H1 (cell line): ENCODE measurements around the gene TTC23. TPM values are rescaled to one million over a fixed set of nuclear protein-coding genes. Genes with fewer than 3 reads are reported as not detected.

Source experiments
- CTCF ChIA-PET: fragments of 300-600 bp; sonication (Branson Sonifier 250); formaldehyde crosslinking; loops from one replicate; lab custom pipeline; 2021; ENCODE audit not compliant: partially characterized antibody; lab: Charles Lee
- POLR2A ChIA-PET: fragments of 300-600 bp; sonication (Branson Sonifier 250); formaldehyde crosslinking; loops from one replicate; lab custom pipeline; 2021; ENCODE audit warnings: inconsistent platforms; ENCODE audit not compliant: partially characterized antibody; lab: Charles Lee
- DNase-seq, 2 experiments: peaks; one replicate each; pipeline versions ENCODE4 v3.0.0 to v3.0.0-alpha.2; 2010 to 2022; ENCODE audit warnings: low spot score in 2 of 2, low read depth in 1 of 2, mixed read lengths in 1 of 2
- FAIRE-seq: peaks from 2 replicates; lab custom pipeline; 2011; peaks lifted over from hg19 to GRCh38; lab: Jason Lieb, UNC
- H2AFZ ChIP-seq: 2 replicates; pipeline ENCODE4 v1.8.1; 2012; ENCODE audit warnings: low read length, inconsistent platforms
- H2AK5ac ChIP-seq: 2 replicates; pipeline ENCODE4 v1.6.1; 2013; ENCODE audit warnings: low read depth, low read length
- H2BK120ac ChIP-seq: replicated peaks from 2 replicates; pipeline ENCODE3; 2013; ENCODE audit warnings: low read depth, low read length, inconsistent platforms
- H2BK12ac ChIP-seq: 2 replicates; pipeline ENCODE4 v1.6.1; 2013; ENCODE audit warnings: low read depth, low read length
- H2BK15ac ChIP-seq: 2 replicates; pipeline ENCODE4 v1.6.1; 2013; ENCODE audit warnings: low read length
- H2BK20ac ChIP-seq: 2 replicates; pipeline ENCODE4 v1.6.1; 2013; ENCODE audit warnings: low read length
- H2BK5ac ChIP-seq: 2 replicates; pipeline ENCODE4 v1.6.1; 2013; ENCODE audit warnings: low read depth, low read length
- H3K14ac ChIP-seq: 2 replicates; pipeline ENCODE4 v1.6.1; 2013; ENCODE audit warnings: inconsistent platforms; ENCODE audit not compliant: insufficient read length
- H3K18ac ChIP-seq: 2 replicates; pipeline ENCODE4 v1.6.1; 2013; ENCODE audit warnings: low read length; ENCODE audit errors: extremely low read depth
- H3K23ac ChIP-seq: 2 replicates; pipeline ENCODE4 v1.6.1; 2013; ENCODE audit warnings: inconsistent platforms; ENCODE audit not compliant: insufficient read length
- H3K23me2 ChIP-seq: 2 replicates; pipeline ENCODE4 v1.6.1; 2013; ENCODE audit warnings: low read depth, low read length
- H3K27ac ChIP-seq: 2 replicates; pipeline ENCODE4 v1.6.1; 2011; ENCODE audit warnings: low read depth, low read length, inconsistent platforms
- H3K27me3 ChIP-seq, 4 experiments: replicated peaks in 1 of 4; 1 replicate in 1 of 4; 2 replicates in 3 of 4; pipeline versions ENCODE4 v1.6.1 to v1.8.1; 2011 to 2013; ENCODE audit warnings: low read length in 3 of 4, mild to moderate bottlenecking in 3 of 4, inconsistent platforms in 2 of 4, mixed read lengths in 2 of 4, moderate library complexity in 1 of 4; ENCODE audit not compliant: control insufficient read depth in 3 of 4, insufficient read depth in 3 of 4; ENCODE audit errors: extremely low read depth in 1 of 4
- H3K36me3 ChIP-seq, 4 experiments: 2 replicates each; pipeline versions ENCODE4 v1.6.1 to v1.8.1; 2011 to 2013; ENCODE audit warnings: mild to moderate bottlenecking in 4 of 4, low read length in 3 of 4, moderate library complexity in 2 of 4, control low read depth in 1 of 4, inconsistent platforms in 1 of 4; ENCODE audit not compliant: insufficient read depth in 4 of 4, control insufficient read depth in 2 of 4
- H3K4ac ChIP-seq: replicated peaks from 2 replicates; pipeline ENCODE3; 2013; ENCODE audit warnings: low read length, low read depth, mixed read lengths, inconsistent platforms; ENCODE audit not compliant: insufficient read length
- H3K4me1 ChIP-seq, 4 experiments: replicated peaks in 1 of 4; 1 replicate in 1 of 4; 2 replicates in 3 of 4; pipeline versions ENCODE4 v1.6.1 to v1.8.1; 2011 to 2013; ENCODE audit warnings: low read length in 3 of 4, inconsistent platforms in 2 of 4, mixed read lengths in 1 of 4; ENCODE audit not compliant: insufficient read depth in 4 of 4, control insufficient read depth in 3 of 4
- H3K4me2 ChIP-seq, 2 experiments: 2 replicates each; pipeline versions ENCODE4 v1.6.1 to v1.8.1; 2011 to 2013; ENCODE audit warnings: low read depth in 2 of 2, low read length in 2 of 2, control low read depth in 1 of 2, inconsistent platforms in 1 of 2, mild to moderate bottlenecking in 1 of 2; ENCODE audit not compliant: insufficient read depth in 1 of 2
- H3K4me3 ChIP-seq, 4 experiments: fragments of 200-600, 300-600 bp in 1 of 4; sonication (generic), shearing (Covaris generic), sonication (Bioruptor Twin) in 1 of 4; 2 replicates each; pipeline versions ENCODE4 v1.5.1 to v1.8.1; 2011 to 2016; ENCODE audit warnings: low read length in 4 of 4, low read depth in 3 of 4, control low read depth in 2 of 4, inconsistent platforms in 2 of 4, mild to moderate bottlenecking in 2 of 4, mixed read lengths in 1 of 4, moderate library complexity in 1 of 4; ENCODE audit not compliant: insufficient read depth in 2 of 4; ENCODE audit errors: extremely low read depth in 1 of 4
- H3K56ac ChIP-seq: replicated peaks from 2 replicates; pipeline ENCODE3; 2013; ENCODE audit warnings: low read depth, mild to moderate bottlenecking, mixed read lengths, low read length, inconsistent platforms; ENCODE audit not compliant: insufficient read length
- H3K79me1 ChIP-seq: 2 replicates; pipeline ENCODE4 v1.6.1; 2013; ENCODE audit warnings: low read depth, low read length, control low read depth
- H3K79me2 ChIP-seq, 2 experiments: 2 replicates each; pipeline versions ENCODE4 v1.6.1 to v1.8.1; 2012 to 2013; ENCODE audit warnings: low read length in 2 of 2, mild to moderate bottlenecking in 2 of 2, inconsistent platforms in 1 of 2; ENCODE audit not compliant: insufficient read depth in 2 of 2, control insufficient read depth in 1 of 2
- H3K9ac ChIP-seq, 4 experiments: replicated peaks in 1 of 4; 1 replicate in 1 of 4; 2 replicates in 3 of 4; pipeline versions ENCODE4 v1.6.1 to v1.8.1; 2011 to 2013; ENCODE audit warnings: low read depth in 3 of 4, low read length in 3 of 4, control low read depth in 2 of 4, mild to moderate bottlenecking in 2 of 4, moderate library complexity in 2 of 4, inconsistent platforms in 1 of 4; ENCODE audit errors: extremely low read depth in 1 of 4
- H3K9me3 ChIP-seq, 2 experiments: 2 replicates each; pipeline versions ENCODE4 v1.6.1 to v1.8.1; 2012 to 2013; ENCODE audit warnings: mild to moderate bottlenecking in 2 of 2, moderate library complexity in 2 of 2, control low read depth in 1 of 2, inconsistent platforms in 1 of 2, low read depth in 1 of 2, low read length in 1 of 2, mixed read lengths in 1 of 2; ENCODE audit not compliant: insufficient read depth in 2 of 2
- H4K20me1 ChIP-seq, 2 experiments: replicated peaks in 1 of 2; 2 replicates each; pipeline versions ENCODE3 to v1.8.1; 2011 to 2013; ENCODE audit warnings: inconsistent platforms in 2 of 2, low read length in 2 of 2, mild to moderate bottlenecking in 1 of 2; ENCODE audit not compliant: insufficient read depth in 2 of 2, control insufficient read depth in 1 of 2
- H4K5ac ChIP-seq: 2 replicates; pipeline ENCODE4 v1.6.1; 2013; ENCODE audit warnings: low read length, low read depth, mixed read lengths, inconsistent platforms; ENCODE audit not compliant: insufficient read length
- H4K8ac ChIP-seq: 2 replicates; pipeline ENCODE4 v1.8.0; 2013; ENCODE audit warnings: mild to moderate bottlenecking, moderate library complexity, low read length, inconsistent platforms; ENCODE audit not compliant: insufficient read depth; ENCODE audit errors: extremely low read depth
- H4K91ac ChIP-seq: replicated peaks from 2 replicates; pipeline ENCODE3; 2013; ENCODE audit warnings: low read length, mixed read lengths, inconsistent platforms; ENCODE audit not compliant: insufficient read length
- SRF ChIP-seq: IDR thresholded peaks from 2 replicates; pipeline ENCODE4 v1.6.1; 2011; ENCODE audit warnings: mild to moderate bottlenecking, low read depth, low read length, moderate library complexity
- WGBS, 2 experiments: shearing (Covaris generic) in 1 of 2; methylation state at CpG; one replicate each; pipeline versions ENCODE4 v1.1.6 to v1.1.7; 2013 to 2015; ENCODE audit warnings: low lambda C conversion rate in 2 of 2, mixed read lengths in 2 of 2, inconsistent platforms in 1 of 2, low coverage in 1 of 2, missing lambda C conversion rate in 1 of 2; ENCODE audit not compliant: insufficient replicate concordance in 2 of 2, insufficient coverage in 1 of 2, insufficient read length in 1 of 2; ENCODE audit errors: extremely low coverage in 1 of 2, missing lambda C conversion rate in 1 of 2; 5-methylcytosine and 5-hydroxymethylcytosine counted together
- polyA plus RNA-seq, 7 experiments: library from polyadenylated mRNA; depleted of rRNA in 3 of 7; stranded (reverse) in 5 of 7; unstranded in 2 of 7; fragments of >200 nt in 5 of 7; fragments of 200-250 nt in 2 of 7; gene quantifications; 1 replicate in 5 of 7; 2 replicates in 1 of 7; 4 replicates in 1 of 7; pipeline versions ENCODE4 v1.2.1 to v1.2.3, GENCODE V29; 2011 to 2013; ENCODE audit warnings: missing spikeins in 2 of 7, mixed read lengths in 2 of 7
- total RNA-seq: library from RNA; stranded (reverse); fragmentation: NEBNext Ultra II Directional; extraction: Animal tissue kit (Norgen Biotek cat#: 25700); gene quantifications from 2 replicates; pipeline ENCODE4 v1.2.1, GENCODE V29; 2021
- TF ChIP-seq, protein P1 (sequence below): IDR thresholded peaks from 2 replicates; pipeline ENCODE4 v1.6.1; 2012; ENCODE audit warnings: inconsistent platforms

The TTC23 gene
- total and polyA plus RNA-seq, 2 of the 8 experiments (the other 6 are each of a cell fraction or from before 2014, with no cell fraction given) = 4.8 to 23.0 TPM

DNA sequence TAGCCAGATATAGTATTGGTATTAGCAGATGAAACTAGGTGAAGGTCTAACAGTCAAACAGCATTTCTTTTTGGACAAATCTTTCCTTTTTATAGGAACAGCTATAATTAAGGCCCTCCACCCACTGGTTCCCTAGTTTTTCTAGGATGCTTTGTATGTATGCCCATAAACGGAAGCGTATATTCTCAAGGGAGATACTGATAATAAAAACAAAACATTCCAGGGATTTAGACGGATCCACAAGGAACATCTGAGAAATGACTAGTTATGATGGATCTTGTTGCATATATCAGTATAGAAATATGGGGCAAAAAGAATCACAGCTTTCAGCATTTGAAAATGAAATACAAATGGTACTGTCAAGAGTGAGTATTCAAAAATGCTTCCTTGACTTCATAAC is 24.4 kb upstream of the TTC23 start:
- H3K9me3 ChIP-seq = no peaks in the 10 kb centered on the region
- no peak overlapping the region for H4K91ac ChIP-seq
- TF ChIP-seq SRF = no peak
- TF ChIP-seq, protein P1, sequence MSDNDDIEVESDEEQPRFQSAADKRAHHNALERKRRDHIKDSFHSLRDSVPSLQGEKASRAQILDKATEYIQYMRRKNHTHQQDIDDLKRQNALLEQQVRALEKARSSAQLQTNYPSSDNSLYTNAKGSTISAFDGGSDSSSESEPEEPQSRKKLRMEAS = no peak
- no peak overlapping the region for H4K5ac ChIP-seq
- H3K23me2 ChIP-seq = no peaks in the 10 kb centered on the region
- H2BK20ac ChIP-seq = no peak overlapping the region
- no peak overlapping the region for H3K4me2 ChIP-seq
- H4K20me1 ChIP-seq = no peaks in the 10 kb centered on the region
- H3K23ac ChIP-seq = no peak overlapping the region
- H2AFZ ChIP-seq = no peak overlapping the region
- no peak overlapping the region for H2BK15ac ChIP-seq
- H3K79me2 ChIP-seq = no peaks in the 10 kb centered on the region
- no peak overlapping the region for H3K4ac ChIP-seq
- WGBS, 2 experiments = 89% methylated on average over 3 of the region's 3 CpGs; no CpG with 5 or more reads in 1 of the 2 experiments
- no peak overlapping the region for H2BK5ac ChIP-seq
- H3K36me3 ChIP-seq = no peaks in the 10 kb centered on the region
- CTCF ChIA-PET = interaction anchor here (0.9 to 6.0 kb wide), 19 partner anchors 10 to 489 kb away, joined by 3 to 52 read pairs (median 5); partner anchors contain the start of gene LYSMD4
- H3K18ac ChIP-seq = no peak overlapping the region
- H2BK12ac ChIP-seq = no peak overlapping the region
- H3K79me1 ChIP-seq = no peaks in the 10 kb centered on the region
- H3K4me1 ChIP-seq = peaks cover 0 to 6% (median 3%) of the 10 kb centered on the region in 4 experiments; a peak in 2 of 7 replicates
- FAIRE-seq (no peak), DNase-seq (no peak)
- no peak overlapping the region for H3K9ac ChIP-seq
- no peak overlapping the region for H3K56ac ChIP-seq
- H3K27ac ChIP-seq = no peak overlapping the region
- H3K14ac ChIP-seq = no peak overlapping the region
- H2BK120ac ChIP-seq = no peak overlapping the region
- POLR2A ChIA-PET = no interaction called here
- H3K27me3 ChIP-seq = no peaks in the 10 kb centered on the region
- no peak overlapping the region for H4K8ac ChIP-seq
- H2AK5ac ChIP-seq = no peak overlapping the region
- H3K4me3 ChIP-seq = no peak overlapping the region
